Spinal cord (tissue), 10 donors: ENCODE data around the gene AQP1. TPM values are rescaled to one million over a fixed set of nuclear protein-coding genes. Genes with fewer than 3 reads are reported as not detected.

ENCODE experiments used
- DNase-seq, 6 donors: peaks; one replicate each; pipeline versions ENCODE4 v3.0.0 to v3.0.0-alpha.2; 2013 to 2015; ENCODE audit warnings: low spot score in 6 of 6, low read depth in 4 of 6
- H3K27ac ChIP-seq: one replicate; pipeline ENCODE4 v1.5.1; 2013; ENCODE audit warnings: low read depth, low read length, control low read depth
- H3K27me3 ChIP-seq: one replicate; pipeline ENCODE4 v1.6.1; 2013; ENCODE audit warnings: low read length; ENCODE audit not compliant: control insufficient read depth, insufficient read depth
- H3K36me3 ChIP-seq: one replicate; pipeline ENCODE4 v1.6.1; 2013; ENCODE audit warnings: low read length; ENCODE audit not compliant: control insufficient read depth, insufficient read depth
- H3K4me1 ChIP-seq: one replicate; pipeline ENCODE4 v1.6.1; 2013; ENCODE audit warnings: low read length; ENCODE audit not compliant: control insufficient read depth, insufficient read depth
- H3K4me3 ChIP-seq: one replicate; pipeline ENCODE4 v1.5.1; 2013; ENCODE audit warnings: low read depth, low read length, control low read depth
- H3K9me3 ChIP-seq: one replicate; pipeline ENCODE4 v1.6.1; 2013; ENCODE audit warnings: low read length; ENCODE audit not compliant: control insufficient read depth, insufficient read depth
- WGBS: methylation state at CpG from one replicate; pipeline ENCODE4 v1.1.5; 2013; ENCODE audit warnings: missing lambda C conversion rate; ENCODE audit not compliant: insufficient coverage; 5-methylcytosine and 5-hydroxymethylcytosine counted together
- polyA plus RNA-seq, 2 donors: library from polyadenylated mRNA; unstranded; fragments of 120-200 nt; gene quantifications; one replicate each; pipeline ENCODE4 v1.2.1, GENCODE V29; 2013; ENCODE audit not compliant: insufficient read length in 2 of 2
- total RNA-seq, 2 donors: library from RNA; depleted of rRNA in 1 of 2; stranded (reverse); fragments of 120-200 nt in 1 of 2; fragments of >200 nt in 1 of 2; gene quantifications; one replicate each; pipeline versions ENCODE4 v1.2.3 to v1.2.4, GENCODE V29; 2013 to 2014
- donor health status: healthy.

The AQP1 gene
- total and polyA plus RNA-seq, 4 donors: 64.4 to 120 (median 89.7) TPM

DNA sequence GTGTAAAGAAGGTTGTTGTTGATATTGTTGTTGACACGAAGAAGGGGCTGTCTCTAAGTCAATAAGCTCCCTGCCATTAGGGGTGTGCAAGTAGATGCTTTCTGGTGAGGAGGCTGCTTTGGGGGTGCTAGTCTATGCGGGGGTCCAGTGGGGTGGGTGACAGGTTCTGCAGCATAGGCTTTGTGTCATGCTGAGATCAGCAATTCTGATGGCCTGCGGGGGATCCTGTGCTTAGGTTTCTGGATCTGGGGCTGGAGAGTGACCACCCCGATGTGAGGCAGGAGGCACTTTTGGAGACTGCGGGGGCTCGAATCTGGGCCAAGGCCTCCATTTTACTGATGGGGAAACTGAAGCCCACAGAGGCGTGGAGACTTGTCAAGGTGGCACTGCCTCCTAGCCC is 5.1 kb downstream of the AQP1 start:
- H3K27me3 ChIP-seq: no peaks in the 10 kb centered on the region
- DNase-seq: no peak
- no peaks in the 10 kb centered on the region for H3K9me3 ChIP-seq
- no peak overlapping the region for H3K4me3 ChIP-seq
- H3K4me1 ChIP-seq: peaks cover 83% of the 10 kb centered on the region
- H3K36me3 ChIP-seq: peaks cover 11% of the 10 kb centered on the region
- peak overlapping the region; percentile 47 for H3K27ac ChIP-seq
- 79% methylated on average over 7 of the region's 7 CpGs for WGBS

- WGBS: 65% methylated on average over 2 of the region's 4 CpGs
- Histone ChIP-seq H3K9me3 (no peaks in the 10 kb centered on the region), H3K4me3 (no peak overlapping the region), H3K27me3 (no peaks in the 10 kb centered on the region), H3K36me3 (peaks cover 17% of the 10 kb centered on the region), H3K27ac (no peak overlapping the region), H3K4me1 (peaks cover 77% of the 10 kb centered on the region)
- no peak for DNase-seq
These were observed 5.7 kb downstream of the AQP1 start for GRCh38 chr7:30917216-30917893.

GRCh38 chr7:30918676-30919075 is 7.0 kb downstream of the AQP1 start:
- Histone ChIP-seq H3K4me3 (no peak overlapping the region), H3K4me1 (peaks cover 64% of the 10 kb centered on the region), H3K36me3 (peaks cover 27% of the 10 kb centered on the region), H3K9me3 (no peaks in the 10 kb centered on the region), H3K27me3 (no peaks in the 10 kb centered on the region), H3K27ac (no peak overlapping the region)
- WGBS: 95% methylated on average over 2 of the region's 4 CpGs
- DNase-seq: no peak

GRCh38 chr7:30920021-30920583 is 8.4 kb downstream of the AQP1 start:
- DNase-seq: peak in 1 of 6 donors; percentile 41
- Histone ChIP-seq H3K36me3 (peaks cover 28% of the 10 kb centered on the region), H3K9me3 (no peaks in the 10 kb centered on the region), H3K27me3 (no peaks in the 10 kb centered on the region), H3K4me1 (peaks cover 49% of the 10 kb centered on the region), H3K4me3 (no peak overlapping the region), H3K27ac (no peak overlapping the region)
- WGBS: 66% methylated on average over 9 of the region's 11 CpGs

DNA sequence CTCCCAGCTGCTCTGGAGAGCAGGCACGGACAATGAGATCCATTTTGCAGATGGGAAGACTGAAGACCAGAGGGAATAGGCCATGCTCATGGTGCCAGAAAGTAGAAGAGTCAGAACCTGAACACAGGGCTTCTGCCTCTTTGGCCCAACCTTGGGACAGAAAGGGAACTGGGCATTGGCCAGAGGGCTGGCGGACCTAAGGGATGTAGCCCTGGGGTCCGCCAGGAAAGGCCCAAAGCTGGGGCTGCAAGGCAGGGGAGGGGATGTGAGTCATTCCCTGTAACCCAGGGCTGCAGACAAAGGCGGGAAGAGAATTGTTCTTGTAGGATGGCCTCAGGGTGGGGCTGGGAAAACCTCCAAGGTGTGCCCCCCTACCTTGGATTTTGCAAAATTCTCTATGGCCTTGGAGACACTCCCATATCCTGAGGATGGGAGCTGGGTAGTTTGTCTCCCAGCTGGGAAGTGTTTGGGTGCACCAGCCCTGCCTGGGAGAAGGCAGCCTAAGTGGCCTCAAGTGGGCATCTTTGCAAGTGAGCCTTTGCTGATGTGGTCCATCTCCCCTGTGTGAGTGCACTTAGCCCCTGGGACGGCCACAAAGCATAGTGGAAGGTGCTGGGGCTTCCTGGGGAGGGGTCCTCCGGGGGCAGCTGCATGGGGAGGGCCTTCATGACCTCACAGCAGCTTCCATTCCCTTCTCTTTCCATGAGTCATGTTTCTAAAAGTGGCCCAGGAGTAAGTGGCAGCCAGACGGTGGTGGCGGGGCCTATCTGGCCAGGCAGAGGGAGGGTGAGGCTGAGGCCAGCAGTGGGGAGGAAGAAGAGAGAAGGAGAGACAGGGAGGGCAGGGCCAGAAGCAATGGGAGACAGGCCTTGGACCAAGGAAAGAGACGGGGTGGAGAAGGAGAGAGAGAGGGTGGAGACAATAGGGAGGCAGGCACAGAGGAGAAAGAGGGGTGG is 9.2 kb downstream of the AQP1 start:
- Histone ChIP-seq H3K27me3 (no peaks in the 10 kb centered on the region), H3K36me3 (peaks cover 30% of the 10 kb centered on the region), H3K4me1 (peaks cover 42% of the 10 kb centered on the region), H3K4me3 (no peak overlapping the region), H3K27ac (no peak overlapping the region), H3K9me3 (no peaks in the 10 kb centered on the region)
- DNase-seq: no peak
- WGBS: 84% methylated on average over 7 of the region's 9 CpGs

GRCh38 chr7:30921540-30922401 is 10.1 kb downstream of the AQP1 start:
- no peak for DNase-seq
- Histone ChIP-seq H3K4me3 (no peak overlapping the region), H3K4me1 (peaks cover 33% of the 10 kb centered on the region), H3K27me3 (no peaks in the 10 kb centered on the region), H3K9me3 (no peaks in the 10 kb centered on the region), H3K36me3 (peaks cover 30% of the 10 kb centered on the region), H3K27ac (no peak overlapping the region)
- WGBS: 86% methylated on average over 16 of the region's 19 CpGs

GRCh38 chr7:30922596-30922995 is 10.9 kb downstream of the AQP1 start:
- Histone ChIP-seq H3K4me3 (no peak overlapping the region), H3K36me3 (peaks cover 30% of the 10 kb centered on the region), H3K4me1 (peaks cover 29% of the 10 kb centered on the region), H3K9me3 (peaks cover 2% of the 10 kb centered on the region), H3K27ac (no peak overlapping the region), H3K27me3 (no peaks in the 10 kb centered on the region)
- 91% methylated on average over 5 of the region's 9 CpGs for WGBS
- no peak for DNase-seq

DNA sequence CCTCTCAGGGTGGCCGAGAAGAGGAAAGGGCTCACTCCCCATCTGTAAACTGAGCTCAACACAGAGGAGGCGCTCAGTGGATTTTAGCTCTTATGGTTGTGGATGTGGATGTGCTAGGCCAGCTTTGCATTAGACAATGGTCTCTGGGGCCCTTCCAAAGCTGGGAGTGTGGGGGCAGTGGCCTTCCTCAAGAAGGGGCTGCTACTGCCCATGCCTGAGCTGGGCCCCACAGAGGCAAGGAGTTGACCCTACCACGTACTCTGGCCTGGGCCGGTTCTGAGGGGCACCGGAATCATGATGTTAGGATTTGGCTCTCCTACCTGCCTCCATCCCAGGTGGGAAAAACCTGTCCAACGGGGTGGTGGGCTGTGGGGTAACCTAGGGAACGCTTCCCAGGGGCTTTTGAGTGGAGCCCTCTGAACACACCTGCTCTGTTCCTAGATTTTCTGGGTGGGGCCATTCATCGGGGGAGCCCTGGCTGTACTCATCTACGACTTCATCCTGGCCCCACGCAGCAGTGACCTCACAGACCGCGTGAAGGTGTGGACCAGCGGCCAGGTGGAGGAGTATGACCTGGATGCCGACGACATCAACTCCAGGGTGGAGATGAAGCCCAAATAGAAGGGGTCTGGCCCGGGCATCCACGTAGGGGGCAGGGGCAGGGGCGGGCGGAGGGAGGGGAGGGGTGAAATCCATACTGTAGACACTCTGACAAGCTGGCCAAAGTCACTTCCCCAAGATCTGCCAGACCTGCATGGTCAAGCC is 11.5 kb downstream of the AQP1 start:
- Histone ChIP-seq H3K9me3 (peaks cover 2% of the 10 kb centered on the region), H3K27ac (no peak overlapping the region), H3K4me1 (peaks cover 29% of the 10 kb centered on the region), H3K27me3 (no peaks in the 10 kb centered on the region), H3K36me3 (peaks cover 31% of the 10 kb centered on the region), H3K4me3 (no peak overlapping the region)
- WGBS: 95% methylated on average over 12 of the region's 19 CpGs
- no peak for DNase-seq
